ENCODE results near the gene HOOK2.
"Not testable (repeated sequence)": the region's sequence is repeated elsewhere in the genome, so short reads cannot be mapped to it uniquely, and the experiment has no call there.

HOOK2 gene

GRCh38 chr19:12751635-12752034 is 23.7 kb downstream of the HOOK2 start, which contains the start of gene BEST2:
Gene BEST2, plus strand, starts transcription at chr19:12751791. Its CDS starts 802 bp downstream, at chr19:12752593.
- DNase-seq: no peak

DNA sequence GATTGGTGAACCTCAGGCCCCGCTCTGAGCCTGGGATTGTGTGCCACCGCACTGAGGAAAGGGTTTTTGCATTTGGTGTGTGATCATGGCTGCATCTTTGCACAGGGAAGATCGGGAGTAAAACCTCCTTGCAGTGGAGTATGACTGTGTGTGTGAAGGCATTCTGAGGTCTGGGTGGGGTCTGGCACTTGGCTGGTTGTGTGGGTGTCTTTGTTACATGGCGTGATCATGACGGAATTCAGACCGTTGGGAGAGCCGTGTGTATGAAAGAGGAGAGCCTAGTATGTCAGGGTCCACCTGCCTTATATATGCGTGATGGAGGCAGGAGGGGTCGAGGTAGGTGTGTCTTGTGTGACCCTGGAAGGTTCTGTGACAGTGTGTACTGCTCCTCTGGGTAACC is 24.5 kb downstream of the HOOK2 start:
- no peak for DNase-seq

GRCh38 chr19:12749938-12750521 is 25.3 kb downstream of the HOOK2 start:
- DNase-seq: no peak

- no peak for DNase-seq
These were observed 26.9 kb downstream of the HOOK2 start for GRCh38 chr19:12748489-12748888.

DNA sequence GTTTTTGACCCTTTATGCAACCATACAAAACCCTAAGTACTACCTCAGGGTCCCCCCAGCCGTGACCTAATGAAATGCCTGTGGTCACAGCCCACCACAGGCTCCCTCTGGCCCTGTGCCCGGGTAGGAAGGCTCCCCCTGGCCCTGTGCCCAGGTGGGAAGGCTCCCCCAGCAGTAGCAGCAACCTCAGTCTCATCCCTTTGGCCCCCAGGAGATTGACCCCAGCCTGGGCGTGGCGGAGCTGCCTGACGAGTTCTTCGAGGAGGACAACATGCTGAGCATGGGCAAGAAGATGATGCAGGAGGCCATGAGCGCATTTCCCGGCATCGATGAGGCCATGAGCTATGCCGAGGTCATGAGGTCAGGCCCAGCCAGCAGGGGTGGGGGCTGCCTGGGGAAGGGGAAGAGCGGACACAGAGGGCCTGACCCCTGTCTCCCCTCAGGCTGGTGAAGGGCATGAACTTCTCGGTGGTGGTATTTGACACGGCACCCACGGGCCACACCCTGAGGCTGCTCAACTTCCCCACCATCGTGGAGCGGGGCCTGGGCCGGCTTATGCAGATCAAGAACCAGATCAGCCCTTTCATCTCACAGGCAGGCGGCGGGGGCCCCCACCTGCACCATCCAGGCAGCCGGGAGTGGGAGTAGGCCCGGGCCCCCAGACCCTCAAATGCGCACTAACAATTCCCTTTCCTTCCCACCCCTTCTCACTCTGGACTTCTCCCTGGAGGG is 30.0 kb downstream of the HOOK2 start:
- no peak for DNase-seq

DNA sequence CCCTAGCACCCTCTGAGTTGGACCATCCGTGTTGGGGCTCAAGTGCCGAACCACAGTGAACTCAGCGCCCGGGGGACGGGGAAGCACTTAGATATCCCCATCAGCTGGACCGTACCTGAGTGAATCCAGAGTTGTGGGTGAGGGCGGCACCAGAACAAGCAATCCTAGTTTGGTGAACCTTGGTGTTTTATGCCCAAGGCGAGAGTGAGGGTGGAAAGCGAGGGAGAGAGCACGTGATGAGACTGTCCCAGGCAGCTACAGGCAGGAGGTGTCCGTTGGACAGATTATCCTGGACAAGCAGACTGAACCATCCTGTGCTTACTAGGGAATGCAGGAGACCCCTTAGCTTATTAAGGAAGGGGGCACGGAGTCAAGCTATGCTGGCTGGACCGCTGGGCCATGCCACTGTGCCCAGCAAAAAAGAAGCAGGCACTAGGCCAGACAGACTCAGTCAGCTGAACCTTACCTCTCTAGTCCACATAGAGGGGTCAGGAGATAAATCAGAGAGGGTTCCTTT is 37.5 kb downstream of the HOOK2 start:
- no peak for DNase-seq

GRCh38 chr19:12736995-12737834 is 38.1 kb downstream of the HOOK2 start, which contains the start of gene GET3:
Gene GET3, plus strand, starts transcription at chr19:12737497. Its CDS starts 9 bp downstream, at chr19:12737506.
- peak; percentile 97 to 98 for DNase-seq

DNA sequence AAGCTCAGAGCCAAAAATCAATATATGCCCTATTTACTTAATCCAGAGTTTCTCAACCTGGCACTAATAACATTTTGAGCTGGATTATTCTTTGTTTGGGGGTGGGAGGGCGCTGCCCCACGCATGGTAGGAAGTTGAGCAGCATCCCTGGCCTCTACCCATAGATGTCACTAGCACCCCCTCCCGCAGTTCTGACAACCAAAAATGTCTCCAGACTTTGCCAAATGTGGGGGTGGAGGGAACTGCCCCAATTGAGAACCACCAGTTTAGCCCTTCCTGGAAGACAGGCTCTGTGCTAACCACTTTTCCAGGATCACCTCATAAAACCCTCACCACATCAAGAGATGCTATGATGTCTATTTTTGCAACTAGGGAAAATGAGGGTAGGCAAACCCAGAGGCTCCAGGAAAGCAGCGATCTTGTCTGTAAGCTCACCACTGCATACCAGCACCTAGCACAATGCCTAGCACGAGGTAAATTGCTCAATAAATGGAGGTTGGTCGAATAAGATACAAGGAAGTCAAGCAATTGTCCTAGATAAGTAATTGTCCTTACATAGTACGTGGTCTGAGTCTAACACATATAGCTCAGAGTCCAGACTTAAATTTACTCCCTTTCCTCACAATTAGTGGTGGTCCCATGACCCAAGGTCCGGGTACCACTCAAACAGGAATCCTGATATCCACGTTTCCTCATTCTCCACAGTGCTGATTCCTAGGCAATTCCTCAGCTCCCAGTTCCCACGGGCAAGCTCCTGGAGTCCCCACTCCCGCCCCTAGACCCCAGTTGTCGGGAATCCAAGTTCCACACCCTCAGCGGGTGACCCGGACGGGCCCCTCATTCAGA is 41.8 kb downstream of the HOOK2 start:
- peak; percentile 56 to 62 for DNase-seq

DNA sequence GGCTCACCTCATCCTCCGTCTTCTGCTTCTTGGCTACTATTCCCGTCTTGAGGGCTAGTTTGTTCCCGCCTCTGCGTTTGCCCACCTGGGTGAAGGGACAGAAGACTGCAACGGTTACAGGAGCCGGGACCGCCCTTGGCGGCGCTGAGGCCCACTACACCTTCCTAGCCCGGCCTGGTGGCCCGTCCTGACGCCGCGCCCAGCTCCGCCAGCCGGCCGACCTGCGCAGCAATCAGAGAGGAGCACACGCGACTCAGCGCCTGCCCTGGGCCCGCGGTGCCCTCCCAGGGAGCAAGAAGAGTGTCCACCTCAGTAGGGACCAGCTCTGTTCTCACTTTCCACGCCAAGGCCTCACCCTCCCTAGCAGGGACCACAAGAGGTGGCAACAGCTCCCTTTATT is 44.0 kb downstream of the HOOK2 start:
- no peak for DNase-seq

GRCh38 chr19:12730064-12730463 is 45.3 kb downstream of the HOOK2 start:
- peak in 1 of 2 experiments; percentile 24 for DNase-seq

DNA sequence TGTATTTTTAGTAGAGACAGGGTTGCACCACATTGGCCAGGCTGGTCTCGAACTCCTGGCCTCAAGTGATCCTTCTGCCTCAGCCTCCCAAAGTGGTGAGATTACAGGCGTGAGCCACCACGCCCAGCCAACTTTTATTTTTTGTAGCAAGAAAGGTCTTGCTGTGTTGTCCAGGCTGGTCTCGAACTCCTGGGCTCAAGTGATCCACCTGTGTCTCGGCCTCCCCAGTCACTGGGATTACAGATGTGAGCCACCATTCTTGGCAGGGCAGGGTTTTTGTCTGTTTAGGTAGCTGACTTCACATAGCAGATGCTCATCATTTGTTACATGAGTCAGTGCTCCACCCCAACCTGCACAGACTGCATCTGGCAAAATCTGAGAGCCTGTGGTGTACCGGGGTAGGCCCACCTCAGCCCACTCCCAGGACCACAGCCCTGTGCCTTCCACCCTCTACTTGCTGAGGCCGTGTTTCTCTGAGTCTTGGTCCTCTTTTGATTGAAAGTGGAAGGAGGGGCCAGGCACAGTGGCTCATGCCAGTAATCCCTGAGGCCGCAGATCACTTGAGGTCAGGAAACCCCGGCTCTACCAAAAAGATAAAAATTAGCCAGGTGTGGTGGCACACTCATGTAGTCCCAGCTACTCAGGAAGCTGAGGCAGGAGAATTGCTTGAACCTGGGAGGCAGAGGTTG is 47.5 kb downstream of the HOOK2 start:
- no peak for DNase-seq

DNA sequence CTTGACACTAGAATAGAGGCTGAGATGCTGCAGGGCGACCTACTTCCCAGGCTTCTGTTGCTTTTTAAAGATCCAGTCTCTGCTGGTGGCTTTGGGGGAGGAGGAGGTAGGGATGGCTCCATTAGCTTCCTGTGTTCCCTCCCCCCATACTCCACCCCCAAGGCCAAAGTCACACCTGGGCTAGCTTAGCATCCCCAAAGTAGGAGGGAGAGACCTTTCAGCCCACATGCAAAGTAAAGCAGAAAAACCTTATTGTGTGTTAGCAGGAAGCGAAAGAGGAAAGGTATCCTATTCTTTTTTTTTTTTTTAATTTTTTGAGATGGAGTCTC is 48.4 kb downstream of the HOOK2 start:
- DNase-seq: no peak

- not testable (repeated sequence) for DNase-seq
These were observed 49.7 kb downstream of the HOOK2 start for GRCh38 chr19:12725612-12726011.

GRCh38 chr19:12723641-12724426 is 51.5 kb downstream of the HOOK2 start, which contains the start of gene TNPO2:
Gene TNPO2, minus strand, starts transcription at chr19:12723932. Its CDS starts 2,955 bp downstream, at chr19:12720977.
- peak; percentile 54 to 59 for DNase-seq

DNA sequence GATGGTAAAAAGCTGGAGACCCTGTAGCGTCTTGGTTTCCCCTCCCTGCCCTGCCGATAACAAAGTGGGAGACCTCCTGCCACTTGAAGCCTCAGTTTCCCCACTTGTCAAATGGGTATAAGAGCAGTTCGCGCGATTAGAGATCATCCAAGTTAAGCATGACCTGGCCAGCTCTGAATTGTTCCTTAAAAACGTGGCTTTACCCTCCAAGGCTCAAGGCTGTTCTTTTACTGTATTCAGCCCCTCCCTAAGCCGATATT is 52.0 kb downstream of the HOOK2 start:
- no peak for DNase-seq

- peak; percentile 95 to 96 for DNase-seq
These were observed 52.6 kb downstream of the HOOK2 start for GRCh38 chr19:12722566-12723380.

- no peak for DNase-seq
These were observed 53.4 kb downstream of the HOOK2 start for GRCh38 chr19:12721656-12722565.

GRCh38 chr19:12720851-12721655 is 54.3 kb downstream of the HOOK2 start:
- DNase-seq: no peak

Measured in AML-193 (cell line).